GM23338 (cell line): Measurements from ENCODE around the gene MEI1. TPM values are rescaled to one million over a fixed set of nuclear protein-coding genes. Genes with fewer than 3 reads are reported as not detected.

ENCODE experiments used
- ATAC-seq: fragments of 200-7000 bp; cut with Tn5 transposase; 3 replicates; pipeline ENCODE4 v1.9.1; 2020
- DNase-seq: peaks from one replicate; pipeline ENCODE4 v3.0.0-alpha.2; 2015; ENCODE audit warnings: low spot score
- H2AFZ ChIP-seq: fragments of 200-600 bp; sonication (generic); 2 replicates; pipeline ENCODE4 v1.8.0; 2016; ENCODE audit warnings: antibody characterized with exemption, mild to moderate bottlenecking, moderate library complexity
- H3F3A ChIP-seq: fragments of 200-600 bp; sonication (generic); replicated peaks from 2 replicates; pipeline ENCODE4 v1.8.0; 2017; ENCODE audit warnings: antibody characterized with exemption, mixed run types, low read depth
- H3K27ac ChIP-seq: fragments of 200-600 bp; sonication (generic); 2 replicates; pipeline ENCODE4 v1.6.1; 2016; ENCODE audit warnings: low read depth
- H3K27me3 ChIP-seq: fragments of 200-600 bp; sonication (generic); 2 replicates; pipeline ENCODE4 v1.8.0; 2016; ENCODE audit warnings: mild to moderate bottlenecking, mixed run types, moderate library complexity; ENCODE audit not compliant: insufficient read depth
- H3K36me3 ChIP-seq: fragments of 200-600 bp; sonication (generic); 2 replicates; pipeline ENCODE4 v1.8.0; 2016; ENCODE audit warnings: mild to moderate bottlenecking; ENCODE audit not compliant: insufficient read depth
- H3K4me1 ChIP-seq: fragments of 200-600 bp; sonication (generic); 2 replicates; pipeline ENCODE4 v1.8.0; 2016; ENCODE audit warnings: mild to moderate bottlenecking, moderate library complexity; ENCODE audit not compliant: insufficient read depth
- H3K4me2 ChIP-seq: fragments of 200-600 bp; sonication (generic); 2 replicates; pipeline ENCODE4 v1.7.1; 2017; ENCODE audit warnings: mixed run types
- H3K4me3 ChIP-seq: fragments of 200-600 bp; sonication (generic); 2 replicates; pipeline ENCODE4 v1.6.1; 2016; ENCODE audit warnings: mixed run types
- H3K79me2 ChIP-seq: fragments of 200-600 bp; sonication (generic); replicated peaks from 2 replicates; pipeline ENCODE4 v1.8.0; 2017; ENCODE audit warnings: mild to moderate bottlenecking; ENCODE audit not compliant: insufficient read depth
- H3K9me2 ChIP-seq: fragments of 200-600 bp; sonication (generic); 2 replicates; pipeline ENCODE4 v1.8.0; 2017; ENCODE audit not compliant: insufficient read depth
- H4K20me1 ChIP-seq: fragments of 200-600 bp; sonication (generic); replicated peaks from 2 replicates; pipeline ENCODE4 v1.8.0; 2017; ENCODE audit warnings: mild to moderate bottlenecking; ENCODE audit not compliant: insufficient read depth
- H3K27ac Mint-ChIP-seq: 2 replicates; pipeline ENCODE4 v1.8.0; 2020; ENCODE audit warnings: inconsistent platforms, mild to moderate bottlenecking, moderate library complexity, mixed read lengths
- H3K27me3 Mint-ChIP-seq: 3 replicates; pipeline ENCODE4 v1.8.0; 2022; ENCODE audit warnings: low read depth, mild to moderate bottlenecking, moderate library complexity, mixed read lengths, inconsistent platforms; ENCODE audit not compliant: insufficient read depth, poor library complexity
- H3K36me3 Mint-ChIP-seq: 3 replicates; pipeline ENCODE4 v1.8.0; 2021; ENCODE audit warnings: low read depth, mild to moderate bottlenecking, inconsistent platforms, moderate library complexity, mixed read lengths
- H3K4me1 Mint-ChIP-seq: 3 replicates; pipeline ENCODE4 v1.8.0; 2020; ENCODE audit warnings: mild to moderate bottlenecking, inconsistent platforms, mixed read lengths
- H3K4me3 Mint-ChIP-seq: 3 replicates; pipeline ENCODE4 v1.8.0; 2021; ENCODE audit warnings: moderate library complexity, mild to moderate bottlenecking, inconsistent platforms, mixed read lengths
- H3K9me3 Mint-ChIP-seq: 3 replicates; pipeline ENCODE4 v1.8.0; 2020; ENCODE audit warnings: moderate library complexity, mild to moderate bottlenecking, inconsistent platforms, mixed read lengths
- CREB1 ChIP-seq: fragments of 250-450 bp; sonication (Bioruptor Pico); IDR thresholded peaks from 2 replicates; pipeline ENCODE4 v1.5.0; 2020; ENCODE audit warnings: low read depth, mild to moderate bottlenecking, moderate library complexity
- EZH2 ChIP-seq: fragments of 200-600 bp; sonication (generic); IDR thresholded peaks from one replicate; pipeline ENCODE4 v1.8.0; 2017; ENCODE audit warnings: antibody characterized with exemption, mild to moderate bottlenecking, low read depth; ENCODE audit not compliant: unreplicated experiment
- EZH2phosphoT487 ChIP-seq: fragments of 200-600 bp; sonication (generic); IDR thresholded peaks from one replicate; pipeline ENCODE4 v1.8.1; 2018; ENCODE audit warnings: antibody characterized with exemption; ENCODE audit not compliant: unreplicated experiment
- POLR2AphosphoS5 ChIP-seq: IDR thresholded peaks from 2 replicates; pipeline ENCODE4 v1.6.1; 2016; ENCODE audit warnings: antibody characterized with exemption, low read depth
- ZNF114 ChIP-seq: fragments of 250-450 bp; sonication (Bioruptor Pico); IDR thresholded peaks from 2 replicates; pipeline ENCODE4 v1.5.0; 2020; ENCODE audit warnings: mild to moderate bottlenecking, moderate library complexity
- ZNF331 ChIP-seq: fragments of 250-450 bp; sonication (Bioruptor Pico); IDR thresholded peaks from 2 replicates; pipeline ENCODE4 v1.5.0; 2020; ENCODE audit warnings: low read depth, mild to moderate bottlenecking, moderate library complexity
- polyA plus RNA-seq: library from polyadenylated mRNA; unstranded; fragments of >200 nt; fragmentation: Nextera tagmentation; extraction: Ambion mirVana; gene quantifications from 2 replicates; pipeline ENCODE4 v1.2.1, GENCODE V29; 2016
- total RNA-seq: library from RNA; depleted of rRNA; stranded (reverse); fragments of >200 nt; shearing (Covaris generic); gene quantifications from 2 replicates; pipeline ENCODE4 v1.2.3, GENCODE V29; 2014
- TF ChIP-seq, protein P1 (sequence below): fragments of 250-450 bp; sonication (Bioruptor Pico); IDR thresholded peaks from 2 replicates; pipeline ENCODE4 v1.5.0; 2020; ENCODE audit warnings: mild to moderate bottlenecking, moderate library complexity
- TF ChIP-seq, protein P2 (sequence below): IDR thresholded peaks from 2 replicates; pipeline ENCODE4 v1.6.1; 2016; ENCODE audit warnings: antibody characterized with exemption

The MEI1 gene
- total and polyA plus RNA-seq, 2 experiments from 2014 or later = 0.28 to 0.87 TPM

DNA sequence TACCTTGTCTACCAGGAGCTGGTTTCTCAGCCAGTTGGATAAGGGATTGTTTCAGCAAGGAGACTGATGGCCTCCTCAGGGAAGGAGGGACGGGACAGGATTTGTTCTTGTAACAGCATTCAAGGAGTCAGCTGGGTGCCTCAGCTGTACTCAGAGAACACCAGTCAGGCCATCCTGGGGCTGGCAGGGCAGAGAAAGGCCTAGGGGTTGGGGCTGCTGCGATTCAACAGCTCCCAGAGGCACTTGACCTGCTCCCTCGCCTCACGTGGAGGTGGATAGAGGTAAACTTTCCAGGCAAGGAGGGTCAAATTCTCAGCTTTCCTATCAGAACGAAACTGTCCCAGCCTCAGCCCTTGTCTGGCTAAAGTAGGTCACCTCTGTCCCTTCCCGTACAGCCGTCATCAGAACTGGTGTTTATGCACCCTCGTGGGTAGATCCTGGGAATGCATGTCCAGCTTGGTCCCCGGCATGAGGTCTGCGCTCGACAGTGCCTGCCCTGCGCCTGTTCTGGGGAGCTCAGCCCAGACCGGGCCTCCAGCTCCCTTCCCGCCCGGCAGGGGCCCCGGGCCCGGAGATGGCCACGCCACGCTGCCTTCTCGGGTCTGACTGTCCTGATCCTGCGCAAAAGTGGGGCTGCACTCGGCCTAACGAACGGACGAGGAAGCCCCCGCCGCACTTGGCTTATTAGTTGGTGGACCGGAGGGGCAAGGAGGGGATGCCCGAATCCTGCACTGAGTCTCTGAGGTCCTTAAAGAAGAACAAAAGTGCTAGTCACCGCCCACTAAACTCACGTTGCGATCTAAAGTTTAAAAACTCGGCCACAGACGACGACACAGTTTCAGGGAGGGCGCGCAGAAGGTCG lies 100.4 kb downstream of the MEI1 start (continued):
- no peak for TF ChIP-seq ZNF331 (CRISPR knock-in tag)
- no peak for TF ChIP-seq CREB1 (CRISPR knock-in tag)
- no peak for TF ChIP-seq POLR2AphosphoS5
- no peak for TF ChIP-seq EZH2

DNA sequence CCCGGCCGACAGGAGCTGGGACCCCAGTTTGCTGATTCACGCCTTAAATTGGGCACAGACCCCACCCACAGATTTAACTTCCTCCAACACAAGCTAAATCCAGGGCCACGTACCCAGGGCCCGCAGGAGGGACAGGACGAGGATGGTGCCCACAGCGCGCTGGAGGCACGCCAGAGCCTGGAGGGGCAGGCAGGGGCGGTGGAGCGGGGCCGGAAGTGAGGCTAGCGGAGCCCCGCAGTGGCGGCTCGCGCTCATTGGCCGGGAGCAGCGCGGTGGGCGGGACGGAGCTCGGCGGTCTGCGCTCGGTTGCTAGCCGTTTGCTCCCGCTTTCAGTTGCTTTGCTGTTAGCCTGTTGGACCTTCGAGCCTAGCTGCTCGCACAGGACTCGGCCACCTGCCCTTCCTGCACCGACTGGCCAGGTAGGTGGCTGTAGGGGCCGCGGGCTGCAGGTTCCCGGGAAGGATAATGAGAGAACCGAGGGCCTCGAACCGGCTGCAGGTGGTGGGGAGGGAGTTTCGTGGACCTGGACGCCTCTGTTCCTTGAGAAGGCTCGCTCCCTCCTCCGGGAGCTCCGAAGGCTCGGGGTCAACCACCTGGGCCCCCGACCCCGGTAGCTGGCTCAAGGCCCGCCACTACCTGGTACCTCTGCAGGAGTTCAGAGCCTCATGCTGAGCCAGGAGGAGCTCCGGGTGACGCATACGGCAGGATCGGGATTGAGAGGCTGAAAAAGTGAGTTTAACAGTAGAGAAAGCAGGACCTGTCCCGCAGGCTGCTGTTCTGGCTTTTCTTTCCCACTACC lies 101.2 kb downstream of the MEI1 start, which contains the start of gene CCDC134:
Gene CCDC134, plus strand, starts transcription at position 332 of the 799 bp plus-strand sequence. CDS start 8,212 bp downstream, outside the sequence.
- Mint-ChIP-seq H3K9me3 (no peaks in the 10 kb centered on the region), H3K36me3 (peaks cover 7% of the 10 kb centered on the region; the same call in 2 of the 3 replicates), H3K4me3 (peak within 1 kb of the TSS; percentile 89), H3K27ac (peak within 1 kb of the TSS; percentile 97), H3K27me3 (peaks cover 5% of the 10 kb centered on the region), H3K4me1 (peaks cover 22% of the 10 kb centered on the region)
- DNase-seq = peak; percentile 92
- Histone ChIP-seq H3K4me3 (peak within 1 kb of the TSS; percentile 94), H3K36me3 (no peaks in the 10 kb centered on the region; the same call in 1 of the 2 replicates), H3F3A (peaks cover 8% of the 10 kb centered on the region; the same call in 1 of the 2 replicates), H3K4me2 (peak within 1 kb of the TSS; percentile 99), H2AFZ (peak within 1 kb of the TSS; percentile 97), H3K27ac (peak within 1 kb of the TSS; percentile 94), H3K79me2 (peaks cover 44% of the 10 kb centered on the region), H3K27me3 (no peaks in the 10 kb centered on the region), H3K4me1 (peaks cover 19% of the 10 kb centered on the region), H3K9me2 (no peaks in the 10 kb centered on the region), H4K20me1 (0 out of 2 replicates have a peak, but pooled peaks cover 3% of the 10 kb centered on the region)
- peak; percentile 96 for ATAC-seq
- TF ChIP-seq, protein P1, sequence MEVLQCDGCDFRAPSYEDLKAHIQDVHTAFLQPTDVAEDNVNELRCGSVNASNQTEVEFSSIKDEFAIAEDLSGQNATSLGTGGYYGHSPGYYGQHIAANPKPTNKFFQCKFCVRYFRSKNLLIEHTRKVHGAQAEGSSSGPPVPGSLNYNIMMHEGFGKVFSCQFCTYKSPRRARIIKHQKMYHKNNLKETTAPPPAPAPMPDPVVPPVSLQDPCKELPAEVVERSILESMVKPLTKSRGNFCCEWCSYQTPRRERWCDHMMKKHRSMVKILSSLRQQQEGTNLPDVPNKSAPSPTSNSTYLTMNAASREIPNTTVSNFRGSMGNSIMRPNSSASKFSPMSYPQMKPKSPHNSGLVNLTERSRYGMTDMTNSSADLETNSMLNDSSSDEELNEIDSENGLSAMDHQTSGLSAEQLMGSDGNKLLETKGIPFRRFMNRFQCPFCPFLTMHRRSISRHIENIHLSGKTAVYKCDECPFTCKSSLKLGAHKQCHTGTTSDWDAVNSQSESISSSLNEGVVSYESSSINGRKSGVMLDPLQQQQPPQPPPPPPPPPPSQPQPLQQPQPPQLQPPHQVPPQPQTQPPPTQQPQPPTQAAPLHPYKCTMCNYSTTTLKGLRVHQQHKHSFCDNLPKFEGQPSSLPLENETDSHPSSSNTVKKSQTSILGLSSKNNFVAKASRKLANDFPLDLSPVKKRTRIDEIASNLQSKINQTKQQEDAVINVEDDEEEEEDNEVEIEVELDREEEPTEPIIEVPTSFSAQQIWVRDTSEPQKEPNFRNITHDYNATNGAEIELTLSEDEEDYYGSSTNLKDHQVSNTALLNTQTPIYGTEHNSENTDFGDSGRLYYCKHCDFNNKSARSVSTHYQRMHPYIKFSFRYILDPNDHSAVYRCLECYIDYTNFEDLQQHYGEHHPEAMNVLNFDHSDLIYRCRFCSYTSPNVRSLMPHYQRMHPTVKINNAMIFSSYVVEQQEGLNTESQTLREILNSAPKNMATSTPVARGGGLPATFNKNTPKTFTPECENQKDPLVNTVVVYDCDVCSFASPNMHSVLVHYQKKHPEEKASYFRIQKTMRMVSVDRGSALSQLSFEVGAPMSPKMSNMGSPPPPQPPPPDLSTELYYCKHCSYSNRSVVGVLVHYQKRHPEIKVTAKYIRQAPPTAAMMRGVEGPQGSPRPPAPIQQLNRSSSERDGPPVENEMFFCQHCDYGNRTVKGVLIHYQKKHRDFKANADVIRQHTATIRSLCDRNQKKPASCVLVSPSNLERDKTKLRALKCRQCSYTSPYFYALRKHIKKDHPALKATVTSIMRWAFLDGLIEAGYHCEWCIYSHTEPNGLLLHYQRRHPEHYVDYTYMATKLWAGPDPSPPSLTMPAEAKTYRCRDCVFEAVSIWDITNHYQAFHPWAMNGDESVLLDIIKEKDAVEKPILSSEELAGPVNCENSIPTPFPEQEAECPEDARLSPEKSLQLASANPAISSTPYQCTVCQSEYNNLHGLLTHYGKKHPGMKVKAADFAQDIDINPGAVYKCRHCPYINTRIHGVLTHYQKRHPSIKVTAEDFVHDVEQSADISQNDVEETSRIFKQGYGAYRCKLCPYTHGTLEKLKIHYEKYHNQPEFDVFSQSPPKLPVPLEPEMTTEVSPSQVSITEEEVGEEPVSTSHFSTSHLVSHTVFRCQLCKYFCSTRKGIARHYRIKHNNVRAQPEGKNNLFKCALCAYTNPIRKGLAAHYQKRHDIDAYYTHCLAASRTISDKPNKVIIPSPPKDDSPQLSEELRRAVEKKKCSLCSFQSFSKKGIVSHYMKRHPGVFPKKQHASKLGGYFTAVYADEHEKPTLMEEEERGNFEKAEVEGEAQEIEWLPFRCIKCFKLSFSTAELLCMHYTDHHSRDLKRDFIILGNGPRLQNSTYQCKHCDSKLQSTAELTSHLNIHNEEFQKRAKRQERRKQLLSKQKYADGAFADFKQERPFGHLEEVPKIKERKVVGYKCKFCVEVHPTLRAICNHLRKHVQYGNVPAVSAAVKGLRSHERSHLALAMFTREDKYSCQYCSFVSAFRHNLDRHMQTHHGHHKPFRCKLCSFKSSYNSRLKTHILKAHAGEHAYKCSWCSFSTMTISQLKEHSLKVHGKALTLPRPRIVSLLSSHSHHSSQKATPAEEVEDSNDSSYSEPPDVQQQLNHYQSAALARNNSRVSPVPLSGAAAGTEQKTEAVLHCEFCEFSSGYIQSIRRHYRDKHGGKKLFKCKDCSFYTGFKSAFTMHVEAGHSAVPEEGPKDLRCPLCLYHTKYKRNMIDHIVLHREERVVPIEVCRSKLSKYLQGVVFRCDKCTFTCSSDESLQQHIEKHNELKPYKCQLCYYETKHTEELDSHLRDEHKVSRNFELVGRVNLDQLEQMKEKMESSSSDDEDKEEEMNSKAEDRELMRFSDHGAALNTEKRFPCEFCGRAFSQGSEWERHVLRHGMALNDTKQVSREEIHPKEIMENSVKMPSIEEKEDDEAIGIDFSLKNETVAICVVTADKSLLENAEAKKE (CRISPR knock-in tag) = no peak
- TF ChIP-seq CREB1 (CRISPR knock-in tag) (peak; percentile 79), POLR2AphosphoS5 (peak; percentile 99), ZNF114 (CRISPR knock-in tag) (no peak), EZH2phosphoT487 (no peak)
- TF ChIP-seq, protein P2, sequence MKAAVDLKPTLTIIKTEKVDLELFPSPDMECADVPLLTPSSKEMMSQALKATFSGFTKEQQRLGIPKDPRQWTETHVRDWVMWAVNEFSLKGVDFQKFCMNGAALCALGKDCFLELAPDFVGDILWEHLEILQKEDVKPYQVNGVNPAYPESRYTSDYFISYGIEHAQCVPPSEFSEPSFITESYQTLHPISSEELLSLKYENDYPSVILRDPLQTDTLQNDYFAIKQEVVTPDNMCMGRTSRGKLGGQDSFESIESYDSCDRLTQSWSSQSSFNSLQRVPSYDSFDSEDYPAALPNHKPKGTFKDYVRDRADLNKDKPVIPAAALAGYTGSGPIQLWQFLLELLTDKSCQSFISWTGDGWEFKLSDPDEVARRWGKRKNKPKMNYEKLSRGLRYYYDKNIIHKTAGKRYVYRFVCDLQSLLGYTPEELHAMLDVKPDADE = peak; percentile 35; the same call in 1 of the 2 replicates
